Caco-2 (cell line): ENCODE results near the gene MTFMT. TPM values are rescaled to one million over a fixed set of nuclear protein-coding genes. Genes with fewer than 3 reads are reported as not detected.

Experiments used
- BruUV-seq: library from RNA; stranded (reverse); fragments of 400-500 nt; replicated peaks from 2 replicates; lab custom pipeline; 2021; lab: Mats Ljungman, UMichigan
- CTCF ChIA-PET: fragments of 300-600 bp; sonication (Branson Sonifier 250); formaldehyde crosslinking; loops from one replicate; lab custom pipeline; 2022; ENCODE audit warnings: antibody characterized with exemption; lab: Charles Lee
- POLR2A ChIA-PET: fragments of 300-600 bp; sonication (Branson Sonifier 250); formaldehyde crosslinking; loops from one replicate; lab custom pipeline; 2022; ENCODE audit warnings: antibody characterized with exemption; lab: Charles Lee
- DNase-seq, 2 experiments: peaks; one replicate each; pipeline versions ENCODE4 v3.0.0 to v3.0.0-alpha.2; 2020 to 2022
- H3K27me3 ChIP-seq: replicated peaks from 2 replicates; pipeline ENCODE4 v1.6.0; 2011; ENCODE audit warnings: low read length; ENCODE audit not compliant: control insufficient read depth, insufficient read depth
- H3K36me3 ChIP-seq: 2 replicates; pipeline ENCODE4 v1.5.1; 2011; ENCODE audit warnings: low read length; ENCODE audit not compliant: control insufficient read depth, insufficient read depth
- H3K4me1 ChIP-seq: fragments of 250-450 bp; sonication (Bioruptor Pico); 2 replicates; pipeline ENCODE4 v1.5.1; 2020; ENCODE audit warnings: mild to moderate bottlenecking
- H3K4me3 ChIP-seq: 2 replicates; pipeline ENCODE4 v1.5.1; 2011; ENCODE audit warnings: low read depth, mild to moderate bottlenecking, control low read depth, low read length
- H3K9me3 ChIP-seq: fragments of 250-450 bp; sonication (Bioruptor Pico); 2 replicates; pipeline ENCODE4 v1.5.1; 2020; ENCODE audit warnings: mild to moderate bottlenecking, moderate library complexity
- H3K27ac Mint-ChIP-seq: one replicate; pipeline ENCODE4 v1.8.0; 2022; ENCODE audit warnings: mixed read lengths; ENCODE audit not compliant: unreplicated experiment
- H3K27me3 Mint-ChIP-seq: one replicate; pipeline ENCODE4 v1.8.0; 2022; ENCODE audit warnings: mixed read lengths; ENCODE audit not compliant: insufficient read depth, unreplicated experiment
- H3K36me3 Mint-ChIP-seq: one replicate; pipeline ENCODE4 v1.8.0; 2022; ENCODE audit warnings: mild to moderate bottlenecking, mixed read lengths; ENCODE audit not compliant: insufficient read depth, unreplicated experiment
- H3K4me1 Mint-ChIP-seq: one replicate; pipeline ENCODE4 v1.8.0; 2022; ENCODE audit warnings: low read depth, mixed read lengths; ENCODE audit not compliant: unreplicated experiment
- H3K4me3 Mint-ChIP-seq: one replicate; pipeline ENCODE4 v1.8.0; 2022; ENCODE audit warnings: mild to moderate bottlenecking, moderate library complexity, mixed read lengths; ENCODE audit not compliant: unreplicated experiment
- H3K9me3 Mint-ChIP-seq: one replicate; pipeline ENCODE4 v1.8.0; 2022; ENCODE audit warnings: mixed read lengths; ENCODE audit not compliant: unreplicated experiment
- intact Hi-C: fragments of 100-400 bp; cut with micrococcal nuclease; formaldehyde crosslinking; loops from one replicate; pipeline ENCODE4 v1.10.0; 2022; ENCODE audit not compliant: unreplicated experiment
- total RNA-seq: library from RNA; stranded (reverse); gene quantifications from 2 replicates; pipeline ENCODE4 v1.2.3, GENCODE V29; 2022
- TF ChIP-seq, protein P1 (sequence below), 2 experiments: fragments of 200-600 bp in 1 of 2; IDR thresholded peaks; 1 replicate in 1 of 2; 2 replicates in 1 of 2; pipeline versions ENCODE4 v1.5.1 to v1.8.0; 2011 to 2022; ENCODE audit warnings: antibody characterized with exemption in 1 of 2, control low read depth in 1 of 2, inconsistent platforms in 1 of 2, low read depth in 1 of 2, low read length in 1 of 2, mild to moderate bottlenecking in 1 of 2, moderate library complexity in 1 of 2; ENCODE audit not compliant: insufficient read depth in 1 of 2, severe bottlenecking in 1 of 2, unreplicated experiment in 1 of 2

The MTFMT gene
- total RNA-seq, 1 experiment from 2014 or later: 24.7 TPM

DNA sequence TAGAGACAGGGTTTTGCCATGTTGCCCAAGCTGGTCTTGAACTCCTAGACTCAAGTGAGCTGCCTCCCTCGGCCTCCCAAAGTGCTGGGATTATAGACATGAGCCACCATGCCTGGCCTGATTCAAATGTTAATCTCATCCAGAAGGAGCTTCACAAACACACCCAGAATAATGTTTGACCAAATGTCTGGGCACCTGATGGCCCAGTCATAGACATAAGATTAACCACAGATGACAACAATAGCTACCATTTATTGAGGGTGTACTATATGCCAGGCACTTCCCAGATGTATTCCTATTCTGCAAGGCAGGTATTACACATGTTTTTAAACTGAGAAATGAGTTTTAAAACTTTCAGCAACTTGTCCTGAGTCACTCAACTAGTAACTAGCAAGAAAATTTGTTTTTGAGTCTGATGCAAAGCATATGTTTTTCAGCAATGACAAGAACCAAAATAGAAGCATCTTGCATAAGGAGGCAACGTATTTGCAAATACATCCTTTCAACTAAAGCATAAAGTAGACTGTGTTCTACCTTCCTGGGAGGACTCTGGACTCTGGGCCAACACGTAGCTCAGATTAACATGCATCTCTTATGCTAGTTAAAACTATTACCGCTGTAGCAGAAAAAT is 31.6 kb downstream of the MTFMT start:
- no peaks in the 10 kb centered on the region for H3K27me3 ChIP-seq
- no peak overlapping the region for H3K4me3 ChIP-seq
- H3K9me3 ChIP-seq: no peaks in the 10 kb centered on the region
- CTCF ChIA-PET: no interaction called here
- H3K4me1 Mint-ChIP-seq: no peaks in the 10 kb centered on the region
- intact Hi-C loops: no loop called here
- no peaks in the 10 kb centered on the region for H3K9me3 Mint-ChIP-seq
- no peak overlapping the region for H3K4me3 Mint-ChIP-seq
- no peaks in the 10 kb centered on the region for H3K27me3 Mint-ChIP-seq
- no peak for DNase-seq
- no peaks in the 10 kb centered on the region for H3K36me3 ChIP-seq
- peaks cover 5% of the 10 kb centered on the region for H3K36me3 Mint-ChIP-seq
- POLR2A ChIA-PET: no interaction called here
- no TSS peak for BruUV-seq
- H3K27ac Mint-ChIP-seq: no peak overlapping the region
- TF ChIP-seq, protein P1, sequence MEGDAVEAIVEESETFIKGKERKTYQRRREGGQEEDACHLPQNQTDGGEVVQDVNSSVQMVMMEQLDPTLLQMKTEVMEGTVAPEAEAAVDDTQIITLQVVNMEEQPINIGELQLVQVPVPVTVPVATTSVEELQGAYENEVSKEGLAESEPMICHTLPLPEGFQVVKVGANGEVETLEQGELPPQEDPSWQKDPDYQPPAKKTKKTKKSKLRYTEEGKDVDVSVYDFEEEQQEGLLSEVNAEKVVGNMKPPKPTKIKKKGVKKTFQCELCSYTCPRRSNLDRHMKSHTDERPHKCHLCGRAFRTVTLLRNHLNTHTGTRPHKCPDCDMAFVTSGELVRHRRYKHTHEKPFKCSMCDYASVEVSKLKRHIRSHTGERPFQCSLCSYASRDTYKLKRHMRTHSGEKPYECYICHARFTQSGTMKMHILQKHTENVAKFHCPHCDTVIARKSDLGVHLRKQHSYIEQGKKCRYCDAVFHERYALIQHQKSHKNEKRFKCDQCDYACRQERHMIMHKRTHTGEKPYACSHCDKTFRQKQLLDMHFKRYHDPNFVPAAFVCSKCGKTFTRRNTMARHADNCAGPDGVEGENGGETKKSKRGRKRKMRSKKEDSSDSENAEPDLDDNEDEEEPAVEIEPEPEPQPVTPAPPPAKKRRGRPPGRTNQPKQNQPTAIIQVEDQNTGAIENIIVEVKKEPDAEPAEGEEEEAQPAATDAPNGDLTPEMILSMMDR (IDR thresholded peaks at IDR 0.05; ENCODE audit: insufficient read depth in 1 of 2, low read depth in 1 of 2, low read length in 1 of 2, severe bottlenecking in 1 of 2, unreplicated experiment in 1 of 2): no peak
- H3K4me1 ChIP-seq: no peaks in the 10 kb centered on the region

DNA sequence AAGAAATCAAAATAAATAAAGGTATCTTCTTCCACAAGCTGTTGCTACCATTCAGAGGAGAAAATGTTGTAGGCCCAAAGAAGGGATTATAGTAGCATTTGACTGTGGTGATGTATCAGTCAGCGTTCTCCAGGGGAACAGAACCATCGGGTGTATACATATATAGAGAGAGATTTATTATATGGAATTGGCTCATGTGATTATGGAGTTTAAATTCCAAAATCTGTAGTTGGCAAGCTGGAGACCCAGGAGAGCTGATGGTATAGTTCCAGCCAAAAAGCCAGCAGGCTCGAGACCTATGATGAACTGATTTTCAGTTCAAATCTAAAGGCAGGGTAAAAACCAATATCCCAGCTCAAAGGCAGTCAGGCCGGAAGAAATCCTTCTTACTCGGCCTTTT is 32.4 kb downstream of the MTFMT start:
- CTCF ChIA-PET: no interaction called here
- no TSS peak for BruUV-seq
- H3K4me1 Mint-ChIP-seq: no peaks in the 10 kb centered on the region

DNA sequence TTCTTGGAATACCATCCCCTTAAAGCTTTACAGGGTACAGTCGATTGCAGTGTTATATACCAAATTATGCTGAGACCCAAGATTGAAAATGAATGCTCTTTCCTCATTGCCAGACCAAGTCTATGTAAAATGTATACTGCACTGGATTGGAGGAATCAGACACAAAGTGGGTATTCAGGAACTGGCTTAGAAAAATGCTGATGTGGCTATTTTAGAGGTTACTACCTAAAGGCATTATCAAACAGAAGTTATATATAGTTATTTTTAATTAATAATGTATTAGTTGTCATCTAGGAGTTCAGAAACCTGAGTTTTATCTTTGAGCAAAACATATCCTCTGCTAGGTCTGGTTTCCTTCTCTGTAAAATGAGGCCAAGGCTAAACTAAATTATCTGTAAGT is 36.1 kb downstream of the MTFMT start:
- ChIA-PET CTCF (no interaction called here), POLR2A (no interaction called here)
- Mint-ChIP-seq H3K27ac (no peak overlapping the region), H3K36me3 (peaks cover 9% of the 10 kb centered on the region), H3K4me3 (no peak overlapping the region), H3K27me3 (no peaks in the 10 kb centered on the region), H3K9me3 (no peaks in the 10 kb centered on the region), H3K4me1 (peaks cover 7% of the 10 kb centered on the region)
- Histone ChIP-seq H3K27me3 (no peaks in the 10 kb centered on the region), H3K36me3 (no peaks in the 10 kb centered on the region), H3K4me3 (no peak overlapping the region), H3K9me3 (no peaks in the 10 kb centered on the region), H3K4me1 (peaks cover 9% of the 10 kb centered on the region; the same call in 1 of the 2 replicates)
- TF ChIP-seq, protein P1 (IDR thresholded peaks at IDR 0.05; ENCODE audit: insufficient read depth in 1 of 2, low read depth in 1 of 2, low read length in 1 of 2, severe bottlenecking in 1 of 2, unreplicated experiment in 1 of 2): no peak
- intact Hi-C loops: no loop called here
- DNase-seq: no peak
- BruUV-seq: no TSS peak

More for the DNA sequence above, 32.4 kb downstream of the MTFMT start:
- Histone ChIP-seq H3K36me3 (no peaks in the 10 kb centered on the region), H3K9me3 (no peaks in the 10 kb centered on the region), H3K4me3 (no peak overlapping the region), H3K27me3 (no peaks in the 10 kb centered on the region), H3K4me1 (no peaks in the 10 kb centered on the region)
- Mint-ChIP-seq H3K9me3 (no peaks in the 10 kb centered on the region), H3K27ac (no peak overlapping the region), H3K36me3 (no peaks in the 10 kb centered on the region), H3K4me3 (no peak overlapping the region), H3K27me3 (no peaks in the 10 kb centered on the region)
- no peak for DNase-seq
- intact Hi-C loops: no loop called here
- POLR2A ChIA-PET: no interaction called here
- TF ChIP-seq, protein P1 (IDR thresholded peaks at IDR 0.05; ENCODE audit: insufficient read depth in 1 of 2, low read depth in 1 of 2, low read length in 1 of 2, severe bottlenecking in 1 of 2, unreplicated experiment in 1 of 2): no peak
